HepG2 (cell line): ENCODE measurements around the gene LAMA5.

Experiments
- FIP1L1 ChIP-seq: fragments of 200-400 bp; formaldehyde crosslinking; IDR thresholded peaks from 2 replicates; pipeline ENCODE4 v1.6.1; 2018; ENCODE audit warnings: low read depth, mild to moderate bottlenecking, low read length, moderate library complexity, borderline replicate concordance; ENCODE audit not compliant: insufficient read depth
- GABPA ChIP-seq, 2 experiments: IDR thresholded peaks; 2 replicates each; pipeline ENCODE4 v1.6.1; 2011 to 2016; ENCODE audit warnings: low read depth in 2 of 2, low read length in 1 of 2, missing biosample characterization in 1 of 2, missing genetic modification characterization in 1 of 2
- HNRNPUL1 ChIP-seq: fragments of 200-400 bp; formaldehyde crosslinking; IDR thresholded peaks from 2 replicates; pipeline ENCODE4 v1.6.1; 2017; ENCODE audit warnings: low read depth, mild to moderate bottlenecking, low read length, moderate library complexity
- JUND ChIP-seq: sonication (generic); formaldehyde crosslinking; IDR thresholded peaks from 2 replicates; pipeline ENCODE4 v1.8.0; 2022; ENCODE audit warnings: mild to moderate bottlenecking, missing genetic modification reagents
- NFE2 ChIP-seq: sonication (generic); formaldehyde crosslinking; IDR thresholded peaks from 2 replicates; pipeline ENCODE4 v1.4.0; 2020; ENCODE audit warnings: missing genetic modification reagents
- POLR2A ChIP-seq, 2 experiments: IDR thresholded peaks; 2 replicates each; pipeline ENCODE4 v1.6.1; 2011; ENCODE audit warnings: low read depth in 2 of 2, low read length in 2 of 2, mild to moderate bottlenecking in 1 of 2, moderate library complexity in 1 of 2; ENCODE audit not compliant: insufficient read depth in 1 of 2
- TCF12 ChIP-seq, 2 experiments: fragments of 450-650 bp in 1 of 2; sonication (generic) in 1 of 2; formaldehyde crosslinking in 1 of 2; IDR thresholded peaks; 2 replicates each; pipeline versions ENCODE4 v1.6.1 to v1.8.0; 2017 to 2022; ENCODE audit warnings: antibody characterized with exemption in 1 of 2, mild to moderate bottlenecking in 1 of 2, missing genetic modification reagents in 1 of 2, moderate library complexity in 1 of 2
- ZBTB49 ChIP-seq: sonication (generic); formaldehyde crosslinking; IDR thresholded peaks from 2 replicates; pipeline ENCODE4 v1.4.0; 2020; ENCODE audit warnings: missing genetic modification reagents, borderline replicate concordance
- ZNF343 ChIP-seq: sonication (generic); formaldehyde crosslinking; IDR thresholded peaks from 2 replicates; pipeline ENCODE4 v1.4.0; 2020; ENCODE audit warnings: mild to moderate bottlenecking, missing genetic modification reagents
- TF ChIP-seq, protein P1 (sequence below): sonication (generic); formaldehyde crosslinking; IDR thresholded peaks from one replicate; pipeline ENCODE4 v1.5.1; 2020; ENCODE audit warnings: mild to moderate bottlenecking, missing genetic modification reagents; ENCODE audit errors: not compliant biosample characterization
- TF ChIP-seq, protein P2 (sequence below): sonication (generic); formaldehyde crosslinking; IDR thresholded peaks from 2 replicates; pipeline ENCODE4 v1.4.0; 2020; ENCODE audit warnings: missing genetic modification reagents

GRCh38 chr20:62400021-62400420 lies 32.9 kb upstream of the LAMA5 start:
- TF ChIP-seq FIP1L1 (no peak), GABPA (IDR thresholded peaks at IDR 0.05; ENCODE audit: low read depth, low read length) (no peak), GABPA (CRISPR knock-in tag; IDR thresholded peaks at IDR 0.05; ENCODE audit: low read depth) (no peak), ZBTB49 (CRISPR knock-in tag) (no peak), POLR2A (IDR thresholded peaks at IDR 0.05; ENCODE audit: insufficient read depth in 1 of 2, low read depth in 2 of 2, low read length in 2 of 2) (no peak), HNRNPUL1 (no peak), JUND (no peak), ZNF343 (CRISPR knock-in tag) (no peak), TCF12 (IDR thresholded peaks at IDR 0.05) (no peak), TCF12 (CRISPR knock-in tag; IDR thresholded peaks at IDR 0.05) (no peak), NFE2 (CRISPR knock-in tag) (no peak)
- TF ChIP-seq, protein P1, sequence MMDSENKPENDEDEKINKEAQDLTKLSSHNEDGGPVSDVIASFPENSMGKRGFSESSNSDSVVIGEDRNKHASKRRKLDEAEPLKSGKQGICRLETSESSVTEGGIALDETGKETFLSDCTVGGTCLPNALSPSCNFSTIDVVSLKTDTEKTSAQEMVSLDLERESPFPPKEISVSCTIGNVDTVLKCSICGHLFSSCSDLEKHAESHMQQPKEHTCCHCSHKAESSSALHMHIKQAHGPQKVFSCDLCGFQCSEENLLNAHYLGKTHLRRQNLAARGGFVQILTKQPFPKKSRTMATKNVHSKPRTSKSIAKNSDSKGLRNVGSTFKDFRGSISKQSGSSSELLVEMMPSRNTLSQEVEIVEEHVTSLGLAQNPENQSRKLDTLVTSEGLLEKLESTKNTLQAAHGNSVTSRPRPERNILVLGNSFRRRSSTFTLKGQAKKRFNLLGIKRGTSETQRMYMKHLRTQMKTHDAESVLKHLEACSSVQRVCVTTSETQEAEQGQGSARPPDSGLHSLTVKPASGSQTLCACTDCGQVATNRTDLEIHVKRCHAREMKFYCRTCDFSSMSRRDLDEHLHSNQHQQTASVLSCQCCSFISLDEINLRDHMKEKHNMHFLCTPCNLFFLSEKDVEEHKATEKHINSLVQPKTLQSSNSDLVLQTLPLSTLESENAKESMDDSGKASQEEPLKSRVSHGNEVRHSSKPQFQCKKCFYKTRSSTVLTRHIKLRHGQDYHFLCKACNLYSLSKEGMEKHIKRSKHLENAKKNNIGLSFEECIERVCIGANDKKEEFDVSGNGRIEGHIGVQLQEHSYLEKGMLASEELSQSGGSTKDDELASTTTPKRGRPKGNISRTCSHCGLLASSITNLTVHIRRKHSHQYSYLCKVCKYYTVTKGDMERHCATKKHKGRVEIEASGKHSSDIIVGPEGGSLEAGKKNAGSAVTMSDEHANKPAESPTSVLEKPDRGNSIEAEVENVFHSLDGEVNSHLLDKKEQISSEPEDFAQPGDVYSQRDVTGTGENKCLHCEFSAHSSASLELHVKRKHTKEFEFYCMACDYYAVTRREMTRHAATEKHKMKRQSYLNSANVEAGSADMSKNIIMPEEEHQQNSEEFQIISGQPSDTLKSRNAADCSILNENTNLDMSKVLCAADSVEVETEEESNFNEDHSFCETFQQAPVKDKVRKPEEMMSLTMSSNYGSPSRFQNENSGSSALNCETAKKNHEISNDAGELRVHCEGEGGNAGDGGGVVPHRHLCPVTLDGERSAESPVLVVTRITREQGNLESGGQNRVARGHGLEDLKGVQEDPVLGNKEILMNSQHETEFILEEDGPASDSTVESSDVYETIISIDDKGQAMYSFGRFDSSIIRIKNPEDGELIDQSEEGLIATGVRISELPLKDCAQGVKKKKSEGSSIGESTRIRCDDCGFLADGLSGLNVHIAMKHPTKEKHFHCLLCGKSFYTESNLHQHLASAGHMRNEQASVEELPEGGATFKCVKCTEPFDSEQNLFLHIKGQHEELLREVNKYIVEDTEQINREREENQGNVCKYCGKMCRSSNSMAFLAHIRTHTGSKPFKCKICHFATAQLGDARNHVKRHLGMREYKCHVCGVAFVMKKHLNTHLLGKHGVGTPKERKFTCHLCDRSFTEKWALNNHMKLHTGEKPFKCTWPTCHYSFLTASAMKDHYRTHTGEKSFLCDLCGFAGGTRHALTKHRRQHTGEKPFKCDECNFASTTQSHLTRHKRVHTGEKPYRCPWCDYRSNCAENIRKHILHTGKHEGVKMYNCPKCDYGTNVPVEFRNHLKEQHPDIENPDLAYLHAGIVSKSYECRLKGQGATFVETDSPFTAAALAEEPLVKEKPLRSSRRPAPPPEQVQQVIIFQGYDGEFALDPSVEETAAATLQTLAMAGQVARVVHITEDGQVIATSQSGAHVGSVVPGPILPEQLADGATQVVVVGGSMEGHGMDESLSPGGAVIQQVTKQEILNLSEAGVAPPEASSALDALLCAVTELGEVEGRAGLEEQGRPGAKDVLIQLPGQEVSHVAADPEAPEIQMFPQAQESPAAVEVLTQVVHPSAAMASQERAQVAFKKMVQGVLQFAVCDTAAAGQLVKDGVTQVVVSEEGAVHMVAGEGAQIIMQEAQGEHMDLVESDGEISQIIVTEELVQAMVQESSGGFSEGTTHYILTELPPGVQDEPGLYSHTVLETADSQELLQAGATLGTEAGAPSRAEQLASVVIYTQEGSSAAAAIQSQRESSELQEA = no peak
- TF ChIP-seq, protein P2, sequence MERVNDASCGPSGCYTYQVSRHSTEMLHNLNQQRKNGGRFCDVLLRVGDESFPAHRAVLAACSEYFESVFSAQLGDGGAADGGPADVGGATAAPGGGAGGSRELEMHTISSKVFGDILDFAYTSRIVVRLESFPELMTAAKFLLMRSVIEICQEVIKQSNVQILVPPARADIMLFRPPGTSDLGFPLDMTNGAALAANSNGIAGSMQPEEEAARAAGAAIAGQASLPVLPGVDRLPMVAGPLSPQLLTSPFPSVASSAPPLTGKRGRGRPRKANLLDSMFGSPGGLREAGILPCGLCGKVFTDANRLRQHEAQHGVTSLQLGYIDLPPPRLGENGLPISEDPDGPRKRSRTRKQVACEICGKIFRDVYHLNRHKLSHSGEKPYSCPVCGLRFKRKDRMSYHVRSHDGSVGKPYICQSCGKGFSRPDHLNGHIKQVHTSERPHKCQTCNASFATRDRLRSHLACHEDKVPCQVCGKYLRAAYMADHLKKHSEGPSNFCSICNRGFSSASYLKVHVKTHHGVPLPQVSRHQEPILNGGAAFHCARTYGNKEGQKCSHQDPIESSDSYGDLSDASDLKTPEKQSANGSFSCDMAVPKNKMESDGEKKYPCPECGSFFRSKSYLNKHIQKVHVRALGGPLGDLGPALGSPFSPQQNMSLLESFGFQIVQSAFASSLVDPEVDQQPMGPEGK (CRISPR knock-in tag) = no peak
